ENCODE results near the gene EFNB2. TPM values are rescaled to one million over a fixed set of nuclear protein-coding genes. Genes with fewer than 3 reads are reported as not detected.

Gene EFNB2
- total RNA-seq, 1 experiment from 2014 or later: 15.9 TPM

GRCh38 chr13:106536244-106537034 is 977 bp upstream of the EFNB2 start (continued):
- peak; percentile 21; the same call in 1 of the 2 replicates for TF ChIP-seq ZBTB43 (CRISPR knock-in tag; IDR thresholded peaks at IDR 0.05)
- TF ChIP-seq AFF4 (CRISPR knock-in tag; IDR thresholded peaks at IDR 0.05; ENCODE audit: borderline replicate concordance): peak; percentile 69; the same call in 1 of the 2 replicates
- TF ChIP-seq TCF7 (CRISPR knock-in tag; IDR thresholded peaks at IDR 0.05; ENCODE audit: low read depth): no peak
- TF ChIP-seq ZNF232 (CRISPR knock-in tag; IDR thresholded peaks at IDR 0.05): peak; percentile 92
- peak; percentile 89; the same call in 1 of the 2 replicates for TF ChIP-seq MAX (CRISPR knock-in tag; IDR thresholded peaks at IDR 0.05)
- TF ChIP-seq ZNF281 (CRISPR knock-in tag; IDR thresholded peaks at IDR 0.05): no peak; the same call in 1 of the 2 replicates
- peak; percentile 12; the same call in 1 of the 2 replicates for TF ChIP-seq ETV6 (CRISPR knock-in tag; IDR thresholded peaks at IDR 0.05)
- peak; percentile 95 for TF ChIP-seq CTCF (IDR thresholded peaks at IDR 0.05)

GRCh38 chr13:106534639-106535551 is 567 bp downstream of the EFNB2 start:
- CTCF ChIA-PET: interaction anchor here (0.6 to 1.9 kb wide), 10 partner anchors 33 to 1761 kb away, joined by 3 to 6 read pairs (median 4); partner anchors contain the start of gene ARGLU1
- peak overlapping the region; percentile 82 for H3K4me3 Mint-ChIP-seq
- no peaks in the 10 kb centered on the region for H3K9me3 Mint-ChIP-seq
- POLR2A ChIA-PET: interaction anchor here (0.6 to 1.9 kb wide), 3 partner anchors 32 to 261 kb away, joined by 3 to 9 read pairs (median 6); no protein-coding TSS in a partner anchor
- peak; percentile 6 for ATAC-seq
- DNase-seq (ENCODE audit: low spot score): peak; percentile 38
- TF ChIP-seq NFE2L1 (CRISPR knock-in tag; IDR thresholded peaks at IDR 0.05) (no peak), HMGXB4 (CRISPR knock-in tag; IDR thresholded peaks at IDR 0.05) (no peak), GTF2I (CRISPR knock-in tag; conservative IDR thresholded peaks at IDR 0.05) (no peak)
- peaks cover 10% of the 10 kb centered on the region for H3K27me3 Mint-ChIP-seq (ENCODE audit: low read depth)
- H3K4me1 Mint-ChIP-seq: peaks cover 52% of the 10 kb centered on the region
- no peak overlapping the region for H3K27ac Mint-ChIP-seq
- H3K36me3 Mint-ChIP-seq: no peaks in the 10 kb centered on the region

Measured in WTC11 (cell line).